ENCODE measurements around the gene DNAJA2.

The DNAJA2 gene

DNA sequence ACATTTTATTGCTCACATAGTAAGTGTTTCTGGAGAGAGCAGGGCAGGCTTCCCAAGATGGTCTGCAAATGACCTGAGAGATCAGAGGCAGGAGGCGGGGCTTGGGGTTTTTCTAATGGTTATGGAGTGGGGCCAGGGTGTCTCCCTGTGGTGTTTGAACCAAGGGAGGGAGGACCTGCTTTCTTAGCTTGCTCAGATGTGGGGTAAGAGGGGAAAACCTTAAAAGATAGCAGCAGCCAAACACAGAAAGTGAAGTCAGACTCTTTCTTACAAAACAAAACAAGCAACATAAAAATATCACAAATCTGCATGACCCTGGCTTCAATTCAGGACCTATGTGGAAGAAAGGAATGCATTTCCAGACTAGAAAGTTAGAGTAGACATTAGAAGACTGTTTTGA is 22.9 kb upstream of the DNAJA2 start:
- no peak for DNase-seq (ENCODE audit: low read depth)
- TF ChIP-seq, protein P1, sequence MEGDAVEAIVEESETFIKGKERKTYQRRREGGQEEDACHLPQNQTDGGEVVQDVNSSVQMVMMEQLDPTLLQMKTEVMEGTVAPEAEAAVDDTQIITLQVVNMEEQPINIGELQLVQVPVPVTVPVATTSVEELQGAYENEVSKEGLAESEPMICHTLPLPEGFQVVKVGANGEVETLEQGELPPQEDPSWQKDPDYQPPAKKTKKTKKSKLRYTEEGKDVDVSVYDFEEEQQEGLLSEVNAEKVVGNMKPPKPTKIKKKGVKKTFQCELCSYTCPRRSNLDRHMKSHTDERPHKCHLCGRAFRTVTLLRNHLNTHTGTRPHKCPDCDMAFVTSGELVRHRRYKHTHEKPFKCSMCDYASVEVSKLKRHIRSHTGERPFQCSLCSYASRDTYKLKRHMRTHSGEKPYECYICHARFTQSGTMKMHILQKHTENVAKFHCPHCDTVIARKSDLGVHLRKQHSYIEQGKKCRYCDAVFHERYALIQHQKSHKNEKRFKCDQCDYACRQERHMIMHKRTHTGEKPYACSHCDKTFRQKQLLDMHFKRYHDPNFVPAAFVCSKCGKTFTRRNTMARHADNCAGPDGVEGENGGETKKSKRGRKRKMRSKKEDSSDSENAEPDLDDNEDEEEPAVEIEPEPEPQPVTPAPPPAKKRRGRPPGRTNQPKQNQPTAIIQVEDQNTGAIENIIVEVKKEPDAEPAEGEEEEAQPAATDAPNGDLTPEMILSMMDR (conservative IDR thresholded peaks at IDR 0.05; ENCODE audit: low read length): no peak
- no peak overlapping the region for H3K4me3 ChIP-seq (ENCODE audit: low read length)

DNA sequence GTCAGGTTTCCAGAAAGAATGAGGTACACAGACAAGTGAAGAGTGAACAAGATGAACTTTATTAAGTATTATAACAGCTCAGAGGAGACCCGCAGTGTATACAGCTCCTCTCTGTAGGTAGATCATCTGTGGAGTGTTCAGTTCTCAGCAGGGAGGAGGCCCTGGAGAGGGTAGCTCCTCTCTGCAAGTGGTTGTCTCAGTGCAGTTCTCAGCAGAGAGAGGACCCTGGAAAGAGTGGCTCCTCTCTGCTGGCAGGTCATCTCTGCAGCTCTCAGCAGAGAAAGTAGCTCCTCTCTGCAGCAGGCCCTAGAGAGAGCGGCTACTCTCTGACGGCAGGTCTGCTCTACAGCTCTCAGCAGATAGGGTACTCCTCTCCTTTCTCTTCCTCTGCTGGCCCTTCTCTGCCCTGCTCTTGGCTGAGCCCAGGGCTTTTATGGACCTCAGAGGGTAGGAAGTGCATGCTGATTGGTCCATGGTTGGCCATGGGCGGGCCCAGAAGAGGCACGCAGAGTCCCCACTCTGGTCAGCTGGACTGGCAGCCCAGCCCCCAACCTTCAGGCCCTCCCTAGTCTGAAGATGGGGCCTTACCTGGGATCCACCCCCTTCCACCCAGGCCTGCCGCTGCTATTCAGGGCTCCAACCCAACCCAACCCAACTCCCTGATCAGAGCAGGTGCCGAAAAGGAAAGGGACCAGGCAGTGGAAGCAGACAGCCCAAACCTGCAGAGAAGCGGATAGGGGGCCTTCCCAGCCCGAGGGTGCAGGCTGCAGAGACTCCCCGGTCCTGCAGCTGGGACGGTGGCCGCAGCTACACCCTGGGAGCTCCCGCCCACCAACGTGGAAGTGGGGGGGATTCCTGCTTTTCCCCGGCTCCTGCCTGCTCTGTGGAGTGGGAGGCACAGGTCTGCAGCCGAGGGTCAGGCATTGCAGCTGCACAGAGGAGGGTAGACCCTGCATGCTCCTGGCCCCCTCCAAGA is 18.5 kb upstream of the DNAJA2 start:
- no peak for DNase-seq (ENCODE audit: low read depth)
- TF ChIP-seq, protein P1 (conservative IDR thresholded peaks at IDR 0.05; ENCODE audit: low read length): no peak
- H3K4me3 ChIP-seq (ENCODE audit: low read length): no peak overlapping the region

DNA sequence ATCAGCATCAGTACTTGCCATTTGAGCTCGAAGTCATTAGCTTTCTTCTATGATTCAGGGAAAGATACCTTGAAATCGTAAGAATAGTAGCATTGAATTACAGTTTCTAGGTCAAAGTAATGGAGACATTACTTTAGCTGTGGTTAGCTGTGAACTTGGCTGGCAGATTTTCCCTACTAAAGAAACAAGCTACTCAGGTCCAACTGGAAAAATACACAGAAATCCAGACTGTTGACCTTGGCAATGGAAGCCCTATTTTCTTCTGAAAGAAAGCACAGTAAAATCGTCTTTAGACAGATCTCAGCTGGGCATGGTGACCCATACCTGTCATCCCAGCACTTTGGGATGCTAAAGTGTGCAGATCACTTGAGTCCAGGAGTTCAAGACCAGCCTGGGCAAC is 13.4 kb upstream of the DNAJA2 start:
- no peak overlapping the region for H3K4me3 ChIP-seq (ENCODE audit: low read length)
- TF ChIP-seq, protein P1 (conservative IDR thresholded peaks at IDR 0.05; ENCODE audit: low read length): no peak
- DNase-seq (ENCODE audit: low read depth): no peak

DNA sequence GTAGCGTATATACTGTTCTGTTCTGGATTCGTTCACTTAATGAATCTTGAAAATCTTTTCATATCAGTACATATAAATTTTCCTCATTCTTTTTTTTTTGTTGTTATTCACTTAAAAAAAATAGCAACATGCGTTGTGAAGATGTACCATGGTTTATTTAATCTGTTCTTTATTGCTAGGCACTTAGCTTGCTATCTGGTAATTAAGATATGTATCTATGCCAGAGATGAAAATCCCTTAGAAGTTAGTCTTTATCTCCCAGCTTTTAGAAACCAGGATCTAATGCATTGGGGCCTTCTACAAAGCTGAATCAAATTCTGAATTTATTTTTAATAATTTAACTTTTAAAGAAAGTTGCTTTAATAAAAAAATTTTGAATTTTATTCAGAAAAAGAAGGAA is 13.0 kb upstream of the DNAJA2 start:
- no peak overlapping the region for H3K4me3 ChIP-seq (ENCODE audit: low read length)
- no peak for DNase-seq (ENCODE audit: low read depth)
- TF ChIP-seq, protein P1 (conservative IDR thresholded peaks at IDR 0.05; ENCODE audit: low read length): no peak

DNA sequence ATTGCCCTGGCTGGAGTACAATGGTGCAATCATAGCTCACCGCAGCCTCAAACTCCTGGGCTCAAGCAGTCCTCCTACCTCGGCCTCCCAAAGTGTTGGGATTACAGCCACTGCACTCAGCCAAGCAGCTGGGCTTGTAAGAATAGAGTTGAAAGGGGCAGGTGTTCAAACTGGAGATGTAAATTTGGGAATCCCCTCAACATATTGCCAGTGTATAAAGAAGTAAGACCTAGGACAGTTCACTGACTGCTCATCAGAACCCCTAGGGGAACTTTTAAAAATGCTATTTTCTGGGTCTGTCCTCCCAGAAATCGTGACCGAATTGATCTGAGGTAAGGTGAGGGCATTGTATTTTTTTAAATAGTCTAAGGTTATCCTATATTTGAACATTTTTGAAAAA is 8.9 kb upstream of the DNAJA2 start:
- DNase-seq (ENCODE audit: low read depth): no peak
- H3K4me3 ChIP-seq (ENCODE audit: low read length): no peak overlapping the region
- TF ChIP-seq, protein P1 (conservative IDR thresholded peaks at IDR 0.05; ENCODE audit: low read length): no peak

DNA sequence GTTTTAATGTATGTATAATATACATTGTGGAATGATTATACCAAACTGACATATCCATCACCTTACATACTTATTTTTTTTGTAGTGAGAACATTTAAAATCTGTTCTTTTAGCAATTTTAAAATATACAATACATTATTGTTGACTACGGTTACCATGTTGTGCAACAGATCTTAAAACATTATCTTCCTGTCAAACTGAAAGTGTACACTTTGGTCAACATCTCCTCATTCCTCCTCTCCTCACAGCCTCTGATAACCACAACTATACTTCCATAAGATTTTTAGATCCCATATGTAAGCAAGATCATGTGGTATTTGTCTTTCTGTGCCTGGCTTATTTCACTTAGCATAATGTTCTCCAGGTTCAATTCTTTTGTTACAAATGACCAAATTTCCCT is 7.5 kb upstream of the DNAJA2 start:
- TF ChIP-seq, protein P1 (conservative IDR thresholded peaks at IDR 0.05; ENCODE audit: low read length): no peak
- no peak overlapping the region for H3K4me3 ChIP-seq (ENCODE audit: low read length)
- DNase-seq (ENCODE audit: low read depth): no peak

DNA sequence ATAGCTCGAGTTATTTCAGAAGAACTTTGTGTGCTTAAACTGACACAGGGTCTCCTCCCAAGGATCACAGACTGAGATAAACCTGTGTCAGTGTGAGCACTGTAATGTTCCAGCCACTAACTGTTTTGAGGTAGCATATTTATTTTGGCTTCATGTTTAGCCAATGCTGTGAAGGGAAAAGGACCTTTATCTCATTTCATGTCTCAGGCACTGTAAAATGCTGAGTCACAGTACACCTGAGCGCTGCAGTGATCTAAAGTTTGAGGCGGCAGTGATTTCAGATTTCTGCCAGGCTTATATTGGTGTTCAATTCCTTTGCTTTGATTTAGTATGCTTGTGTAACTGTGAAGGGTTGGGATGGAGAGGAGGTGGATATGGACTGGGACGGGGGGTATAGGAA is 3.1 kb upstream of the DNAJA2 start:
- TF ChIP-seq, protein P1 (conservative IDR thresholded peaks at IDR 0.05; ENCODE audit: low read length): no peak
- DNase-seq (ENCODE audit: low read depth): no peak
- H3K4me3 ChIP-seq (ENCODE audit: low read length): no peak overlapping the region
